DOHH2 (cell line): ENCODE measurements around the gene IMMP2L.

Source experiments
- EZH2phosphoT487 ChIP-seq: fragments of 200-600 bp; sonication (generic); IDR thresholded peaks from 2 replicates; pipeline ENCODE4 v1.6.1; 2017; ENCODE audit warnings: borderline replicate concordance, mild to moderate bottlenecking, antibody characterized with exemption, low read length, moderate library complexity, mixed read lengths
- TF ChIP-seq, protein P1 (sequence below): fragments of 200-600 bp; sonication (generic); IDR thresholded peaks from one replicate; pipeline ENCODE4 v1.5.1; 2014; ENCODE audit warnings: antibody characterized with exemption, mild to moderate bottlenecking, low read depth, low read length; ENCODE audit not compliant: poor library complexity, severe bottlenecking

DNA sequence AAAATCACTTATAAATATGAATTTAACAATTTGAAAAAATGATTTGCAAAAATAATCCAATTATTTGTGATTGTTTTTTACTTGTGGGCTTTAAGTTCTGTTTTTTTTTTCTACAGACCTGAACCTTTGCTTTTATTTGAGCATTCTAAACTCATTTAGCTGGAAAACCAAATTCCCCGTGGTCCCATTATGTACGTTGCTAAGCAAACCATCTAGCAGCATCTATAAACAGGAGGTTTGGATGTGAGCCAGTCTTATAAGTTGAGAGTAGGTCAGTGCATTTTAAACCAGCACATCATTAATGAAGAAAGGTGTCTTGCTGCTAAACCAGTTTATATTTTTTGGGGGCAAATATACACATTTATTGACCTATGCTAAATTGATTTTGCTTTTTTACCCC lies 394.1 kb downstream of the IMMP2L start:
- TF ChIP-seq, protein P1, sequence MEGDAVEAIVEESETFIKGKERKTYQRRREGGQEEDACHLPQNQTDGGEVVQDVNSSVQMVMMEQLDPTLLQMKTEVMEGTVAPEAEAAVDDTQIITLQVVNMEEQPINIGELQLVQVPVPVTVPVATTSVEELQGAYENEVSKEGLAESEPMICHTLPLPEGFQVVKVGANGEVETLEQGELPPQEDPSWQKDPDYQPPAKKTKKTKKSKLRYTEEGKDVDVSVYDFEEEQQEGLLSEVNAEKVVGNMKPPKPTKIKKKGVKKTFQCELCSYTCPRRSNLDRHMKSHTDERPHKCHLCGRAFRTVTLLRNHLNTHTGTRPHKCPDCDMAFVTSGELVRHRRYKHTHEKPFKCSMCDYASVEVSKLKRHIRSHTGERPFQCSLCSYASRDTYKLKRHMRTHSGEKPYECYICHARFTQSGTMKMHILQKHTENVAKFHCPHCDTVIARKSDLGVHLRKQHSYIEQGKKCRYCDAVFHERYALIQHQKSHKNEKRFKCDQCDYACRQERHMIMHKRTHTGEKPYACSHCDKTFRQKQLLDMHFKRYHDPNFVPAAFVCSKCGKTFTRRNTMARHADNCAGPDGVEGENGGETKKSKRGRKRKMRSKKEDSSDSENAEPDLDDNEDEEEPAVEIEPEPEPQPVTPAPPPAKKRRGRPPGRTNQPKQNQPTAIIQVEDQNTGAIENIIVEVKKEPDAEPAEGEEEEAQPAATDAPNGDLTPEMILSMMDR = no peak
- no peak for TF ChIP-seq EZH2phosphoT487
